K562 (cell line): ENCODE results near the gene STON2. TPM values are rescaled to one million over a fixed set of nuclear protein-coding genes. Genes with fewer than 3 reads are reported as not detected.
A peak's percentile ranks its signal among the peaks of the same experiment; 100 is the strongest.

Experiments used
- ARID2 ChIP-seq: fragments of 450-650 bp; IDR thresholded peaks from 2 replicates; pipeline ENCODE4 v1.6.1; 2017; ENCODE audit warnings: antibody characterized with exemption, mild to moderate bottlenecking
- ELF4 ChIP-seq: fragments of 450-650 bp; formaldehyde crosslinking; IDR thresholded peaks from 2 replicates; pipeline ENCODE4 v1.4.0; 2022; ENCODE audit warnings: missing genetic modification characterization
- HDAC2 ChIP-seq: fragments of 450-650 bp; IDR thresholded peaks from 2 replicates; pipeline ENCODE4 v1.6.1; 2016; ENCODE audit warnings: mild to moderate bottlenecking
- JUND ChIP-seq, 2 experiments: IDR thresholded peaks; 2 replicates in 1 of 2; 3 replicates in 1 of 2; pipeline ENCODE4 v1.6.1; 2011; ENCODE audit warnings: borderline replicate concordance in 2 of 2, low read depth in 2 of 2, low read length in 2 of 2, improper control_type of control experiment in 1 of 2, missing biosample characterization in 1 of 2, missing genetic modification characterization in 1 of 2, missing genetic modification reagents in 1 of 2
- MCM5 ChIP-seq: fragments of 450-650 bp; IDR thresholded peaks from 2 replicates; pipeline ENCODE4 v1.6.1; 2016; ENCODE audit warnings: low read depth
- MTA1 ChIP-seq: fragments of 450-650 bp; IDR thresholded peaks from 2 replicates; pipeline ENCODE4 v1.6.1; 2017; ENCODE audit warnings: borderline replicate concordance
- NCOA1 ChIP-seq: fragments of 450-650 bp; IDR thresholded peaks from 2 replicates; pipeline ENCODE4 v1.6.1; 2016; ENCODE audit warnings: low read depth
- NRF1 ChIP-seq, 2 experiments: fragments of 450-650 bp; IDR thresholded peaks in 1 of 2; conservative IDR thresholded peaks in 1 of 2; 2 replicates each; pipeline ENCODE4 v1.6.1; 2014; ENCODE audit warnings: mild to moderate bottlenecking in 2 of 2
- SAP30 ChIP-seq: fragments of 200-600 bp; sonication (generic); IDR thresholded peaks from 2 replicates; pipeline ENCODE4 v1.6.1; 2012; ENCODE audit warnings: borderline replicate concordance, low read depth, mild to moderate bottlenecking, moderate library complexity, low read length, control low read depth, inconsistent platforms; ENCODE audit not compliant: insufficient read depth, poor library complexity, severe bottlenecking
- SIN3A ChIP-seq, 2 experiments: fragments of 150-350 bp in 1 of 2; IDR thresholded peaks; 2 replicates each; pipeline ENCODE4 v1.6.1; 2011 to 2016; ENCODE audit warnings: borderline replicate concordance in 2 of 2, low read depth in 2 of 2, low read length in 2 of 2, mild to moderate bottlenecking in 2 of 2, moderate library complexity in 2 of 2; ENCODE audit not compliant: control insufficient read depth in 1 of 2
- TAF9B ChIP-seq: fragments of 450-650 bp; IDR thresholded peaks from 2 replicates; pipeline ENCODE4 v1.6.1; 2018; ENCODE audit warnings: mild to moderate bottlenecking; ENCODE audit not compliant: partially characterized antibody
- TEAD1 ChIP-seq, 2 experiments: fragments of 450-650 bp in 1 of 2; sonication (generic) in 1 of 2; formaldehyde crosslinking; IDR thresholded peaks; 2 replicates each; pipeline versions ENCODE4 v1.4.0 to v1.8.0; 2020 to 2022; ENCODE audit warnings: mild to moderate bottlenecking in 2 of 2, missing genetic modification reagents in 1 of 2
- THRB ChIP-seq: fragments of 450-650 bp; formaldehyde crosslinking; conservative IDR thresholded peaks from 2 replicates; pipeline ENCODE4 v1.4.0; 2022; ENCODE audit warnings: mild to moderate bottlenecking, missing genetic modification characterization
- TSC22D4 ChIP-seq: fragments of 450-650 bp; IDR thresholded peaks from 2 replicates; pipeline ENCODE4 v1.6.1; 2016; ENCODE audit warnings: missing genetic modification characterization, missing biosample characterization, control low read depth
- ZBTB12 ChIP-seq: fragments of 250-450 bp; sonication (Bioruptor Pico); IDR thresholded peaks from 2 replicates; pipeline ENCODE4 v1.4.0; 2020
- ZFPM2 ChIP-seq: fragments of 250-450 bp; sonication (Bioruptor Pico); IDR thresholded peaks from 2 replicates; pipeline ENCODE4 v1.5.1; 2022; ENCODE audit warnings: mild to moderate bottlenecking
- ZNF274 ChIP-seq: IDR thresholded peaks from 2 replicates; pipeline ENCODE4 v1.6.1; 2011; ENCODE audit warnings: low read depth, mild to moderate bottlenecking, low read length, moderate library complexity, borderline replicate concordance
- ZNF324 ChIP-seq: fragments of 250-450 bp; sonication (Bioruptor Pico); IDR thresholded peaks from 2 replicates; pipeline ENCODE4 v1.4.0; 2020; ENCODE audit warnings: mild to moderate bottlenecking
- ZNF347 ChIP-seq: fragments of 450-650 bp; formaldehyde crosslinking; IDR thresholded peaks from 2 replicates; pipeline ENCODE4 v1.4.0; 2020; ENCODE audit warnings: low read depth, mild to moderate bottlenecking, moderate library complexity
- ZNF592 ChIP-seq: fragments of 450-650 bp; IDR thresholded peaks from 2 replicates; pipeline ENCODE4 v1.6.1; 2017; ENCODE audit warnings: antibody characterized with exemption, mild to moderate bottlenecking
- polyA plus RNA-seq, 8 experiments: library from polyadenylated mRNA; depleted of rRNA in 4 of 8; stranded (reverse) in 5 of 8; unstranded in 3 of 8; fragments of >200 nt; fragmentation: Nextera tagmentation in 2 of 8; fragmentation: Illumina TruSeq in 1 of 8; extraction: Ambion mirVana in 2 of 8; extraction: Trizol in 1 of 8; gene quantifications; 2 replicates each; pipeline versions ENCODE4 v1.2.1 to v1.2.3, GENCODE V29; 2011 to 2014; ENCODE audit warnings: inconsistent platforms in 1 of 8, missing spikeins in 1 of 8
- total RNA-seq, 7 experiments: library from RNA; depleted of rRNA in 6 of 7; stranded (reverse); fragments of >200 nt in 6 of 7; fragmentation: Illumina TruSeq in 2 of 7; extraction: Trizol in 2 of 7; gene quantifications; 2 replicates each; pipeline versions ENCODE4 v1.2.1 to v1.2.3, GENCODE V29; 2011 to 2021; ENCODE audit warnings: low replicate concordance in 1 of 7

Gene STON2
- total and polyA plus RNA-seq, 9 of the 15 experiments (the other 6 are each of a cell fraction or from before 2014, with no cell fraction given) = 7.8 to 99.3 (median 53.5) TPM

GRCh38 chr14:81435391-81436295 is 35.5 kb upstream of the STON2 start (continued):
- TF ChIP-seq ZNF592 (no peak), ARID2 (no peak), TSC22D4 (tag) (no peak), SAP30 (peak; percentile 76), ZNF274 (no peak), NRF1 (conservative IDR thresholded peaks at IDR 0.05 in 1 of 2, IDR thresholded peaks at IDR 0.05 in 1 of 2) (peak; percentile 74 to 77), MCM5 (no peak), SIN3A (IDR thresholded peaks at IDR 0.05; ENCODE audit: borderline replicate concordance in 2 of 2, control insufficient read depth in 1 of 2, low read depth in 2 of 2, low read length in 2 of 2) (peak; percentile 7 to 88; a peak in 3 of 4 replicates), ZBTB12 (CRISPR knock-in tag) (no peak), TEAD1 (CRISPR knock-in tag; IDR thresholded peaks at IDR 0.05) (no peak), MTA1 (no peak), NCOA1 (peak; percentile 33; the same call in 1 of the 2 replicates), HDAC2 (peak; percentile 71; the same call in 1 of the 2 replicates), TAF9B (no peak), ZNF324 (CRISPR knock-in tag) (no peak), JUND (IDR thresholded peaks at IDR 0.05; ENCODE audit: borderline replicate concordance, low read depth, low read length) (no peak), JUND (tag; IDR thresholded peaks at IDR 0.05; ENCODE audit: borderline replicate concordance, low read depth, low read length) (no peak; the same call in 2 of the 3 replicates), ELF4 (CRISPR knock-in tag) (no peak), ZFPM2 (CRISPR knock-in tag) (no peak), THRB (CRISPR knock-in tag) (no peak), ZNF347 (CRISPR knock-in tag) (no peak)
